ENCODE measurements around the gene TRMT11.

The TRMT11 gene

GRCh38 chr6:126076992-126077664, 90.8 kb downstream of the TRMT11 start:
- no peak for DNase-seq

- DNase-seq: no peak
These were observed 91.8 kb downstream of the TRMT11 start for GRCh38 chr6:126077810-126078776.

GRCh38 chr6:126083875-126084274, 97.5 kb downstream of the TRMT11 start:
- DNase-seq: no peak

- no peak for DNase-seq
These were observed 100.2 kb downstream of the TRMT11 start for GRCh38 chr6:126086560-126086959.
